Smooth muscle cell (in vitro differentiated cells): Measurements from ENCODE around the gene CCN5. TPM values are rescaled to one million over a fixed set of nuclear protein-coding genes. Genes with fewer than 3 reads are reported as not detected.

ENCODE experiments used
- DNase-seq: peaks from one replicate; lab custom pipeline; 2025; ENCODE audit not compliant: unreplicated experiment; lab: John Stamatoyannopoulos, UW
- H2AFZ ChIP-seq: fragments of 200-600 bp; sonication (generic); 2 replicates; pipeline ENCODE4 v1.6.0; 2016; ENCODE audit warnings: antibody characterized with exemption, low read depth, mild to moderate bottlenecking
- H3F3A ChIP-seq: fragments of 200-600 bp; sonication (generic); 2 replicates; pipeline ENCODE4 v1.6.0; 2017; ENCODE audit warnings: antibody characterized with exemption, low read depth
- H3K27ac ChIP-seq: fragments of 200-600 bp; sonication (generic); 2 replicates; pipeline ENCODE4 v1.5.1; 2016; ENCODE audit warnings: low read depth, mild to moderate bottlenecking
- H3K27me3 ChIP-seq: fragments of 200-600 bp; sonication (generic); 2 replicates; pipeline ENCODE4 v1.6.1; 2016; ENCODE audit warnings: low read depth, mild to moderate bottlenecking
- H3K36me3 ChIP-seq: fragments of 200-600 bp; sonication (generic); 2 replicates; pipeline ENCODE4 v1.5.1; 2016; ENCODE audit warnings: low read depth
- H3K4me1 ChIP-seq: fragments of 200-600 bp; sonication (generic); 2 replicates; pipeline ENCODE4 v1.5.1; 2016; ENCODE audit warnings: low read depth
- H3K4me2 ChIP-seq: fragments of 200-600 bp; sonication (generic); 2 replicates; pipeline ENCODE4 v1.6.0; 2016; ENCODE audit warnings: mild to moderate bottlenecking
- H3K4me3 ChIP-seq: fragments of 200-600 bp; sonication (generic); 2 replicates; pipeline ENCODE4 v1.5.1; 2016; ENCODE audit warnings: mild to moderate bottlenecking
- H3K79me2 ChIP-seq: fragments of 200-600 bp; sonication (generic); 2 replicates; pipeline ENCODE4 v1.6.0; 2016; ENCODE audit warnings: low read depth, mild to moderate bottlenecking
- H3K9ac ChIP-seq: fragments of 200-600 bp; sonication (generic); 2 replicates; pipeline ENCODE4 v1.6.0; 2016; ENCODE audit warnings: low read depth
- H3K9me3 ChIP-seq: fragments of 200-600 bp; sonication (generic); replicated peaks from 2 replicates; pipeline ENCODE4 v1.5.1; 2016; ENCODE audit warnings: low read depth
- H4K20me1 ChIP-seq: fragments of 200-600 bp; sonication (generic); 2 replicates; pipeline ENCODE4 v1.6.0; 2016; ENCODE audit warnings: low read depth
- WGBS: methylation state at CpG from one replicate; pipeline ENCODE4 v1.1.7; 2016; ENCODE audit warnings: low lambda C conversion rate; 5-methylcytosine and 5-hydroxymethylcytosine counted together
- polyA plus RNA-seq: library from polyadenylated mRNA; unstranded; fragments of >200 nt; fragmentation: Nextera tagmentation; extraction: Ambion mirVana; gene quantifications from 2 replicates; pipeline ENCODE4 v1.2.1, GENCODE V29; 2016
- total RNA-seq: library from RNA; depleted of rRNA; stranded (reverse); fragments of >200 nt; gene quantifications from 2 replicates; pipeline ENCODE4 v1.2.3, GENCODE V29; 2014
- TF ChIP-seq, protein P1 (sequence below): fragments of 200-600 bp; sonication (generic); IDR thresholded peaks from 2 replicates; pipeline ENCODE4 v1.5.1; 2017; ENCODE audit warnings: borderline replicate concordance, mild to moderate bottlenecking, antibody characterized with exemption; ENCODE audit not compliant: insufficient read depth, poor library complexity, severe bottlenecking

CCN5 gene
- total and polyA plus RNA-seq, 2 experiments from 2014 or later: not detected

DNA sequence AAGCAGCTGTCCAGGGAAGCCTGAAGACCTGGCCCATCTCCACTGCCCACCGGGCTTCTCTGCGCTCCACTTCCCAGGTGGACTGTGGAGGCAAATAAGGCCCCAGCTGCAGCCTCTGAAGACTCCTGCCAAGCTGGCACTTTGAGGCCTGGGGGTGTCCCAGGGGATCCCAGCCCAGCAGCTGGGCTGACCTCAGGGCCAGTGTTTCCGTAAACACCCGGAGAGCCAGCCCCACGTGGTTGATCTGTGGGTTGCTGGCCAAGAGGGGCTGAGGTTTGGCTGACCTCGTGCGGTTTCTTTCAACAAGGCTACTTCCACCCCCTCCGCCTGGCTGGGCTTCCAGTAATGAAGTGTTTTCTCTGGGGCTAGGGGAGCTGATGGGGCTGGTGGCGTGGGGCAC lies 12.4 kb upstream of the CCN5 start:
- WGBS: 56% methylated on average over 8 of the region's 9 CpGs
- Histone ChIP-seq H3K27me3 (no peaks in the 10 kb centered on the region), H3F3A (peaks cover 3% of the 10 kb centered on the region), H3K4me2 (no peak overlapping the region), H3K9ac (peak overlapping the region; percentile 22), H3K4me3 (no peak overlapping the region), H3K4me1 (peaks cover 7% of the 10 kb centered on the region), H4K20me1 (no peaks in the 10 kb centered on the region), H3K36me3 (no peaks in the 10 kb centered on the region), H3K9me3 (no peaks in the 10 kb centered on the region), H2AFZ (no peak overlapping the region), H3K79me2 (no peaks in the 10 kb centered on the region), H3K27ac (no peak overlapping the region)
- no peak for DNase-seq
- TF ChIP-seq, protein P1, sequence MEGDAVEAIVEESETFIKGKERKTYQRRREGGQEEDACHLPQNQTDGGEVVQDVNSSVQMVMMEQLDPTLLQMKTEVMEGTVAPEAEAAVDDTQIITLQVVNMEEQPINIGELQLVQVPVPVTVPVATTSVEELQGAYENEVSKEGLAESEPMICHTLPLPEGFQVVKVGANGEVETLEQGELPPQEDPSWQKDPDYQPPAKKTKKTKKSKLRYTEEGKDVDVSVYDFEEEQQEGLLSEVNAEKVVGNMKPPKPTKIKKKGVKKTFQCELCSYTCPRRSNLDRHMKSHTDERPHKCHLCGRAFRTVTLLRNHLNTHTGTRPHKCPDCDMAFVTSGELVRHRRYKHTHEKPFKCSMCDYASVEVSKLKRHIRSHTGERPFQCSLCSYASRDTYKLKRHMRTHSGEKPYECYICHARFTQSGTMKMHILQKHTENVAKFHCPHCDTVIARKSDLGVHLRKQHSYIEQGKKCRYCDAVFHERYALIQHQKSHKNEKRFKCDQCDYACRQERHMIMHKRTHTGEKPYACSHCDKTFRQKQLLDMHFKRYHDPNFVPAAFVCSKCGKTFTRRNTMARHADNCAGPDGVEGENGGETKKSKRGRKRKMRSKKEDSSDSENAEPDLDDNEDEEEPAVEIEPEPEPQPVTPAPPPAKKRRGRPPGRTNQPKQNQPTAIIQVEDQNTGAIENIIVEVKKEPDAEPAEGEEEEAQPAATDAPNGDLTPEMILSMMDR: no peak

DNA sequence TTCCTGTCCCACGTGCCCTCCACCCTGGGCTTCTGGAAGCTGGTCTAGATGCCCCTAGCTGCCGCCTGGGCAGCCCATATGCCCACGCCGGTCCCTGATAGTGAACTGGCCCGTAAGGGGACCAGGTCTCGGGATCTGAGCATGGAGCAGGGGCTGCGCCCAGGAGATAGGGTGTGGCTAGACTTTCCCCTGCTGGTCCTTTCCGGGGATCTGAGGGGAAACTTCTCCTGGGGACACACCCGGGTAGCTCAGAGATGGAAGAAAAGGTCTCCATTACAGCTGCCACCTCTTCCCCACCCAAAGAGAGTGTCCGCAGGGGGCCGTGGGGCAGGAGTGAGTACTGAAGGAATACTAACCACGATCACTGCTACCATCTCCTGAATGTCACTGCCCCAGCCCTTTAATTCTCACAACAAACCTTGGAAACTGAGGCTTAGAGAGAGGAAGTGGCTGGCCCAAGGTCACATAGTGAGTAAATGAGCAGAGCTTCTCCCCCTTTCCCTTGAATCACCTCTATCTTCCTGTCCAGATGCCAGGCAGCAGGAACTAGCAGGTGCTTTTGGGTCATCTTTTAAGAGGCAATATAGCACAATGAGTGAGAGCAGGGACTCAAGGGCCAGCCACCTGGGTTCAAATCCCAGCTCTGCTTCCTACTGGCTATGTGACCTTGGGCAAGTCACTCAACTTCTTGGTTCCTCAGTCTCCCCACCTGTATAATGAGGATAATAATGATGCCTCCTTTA lies 11.8 kb upstream of the CCN5 start:
- WGBS: 96% methylated on average over 11 of the region's 12 CpGs
- DNase-seq: no peak
- TF ChIP-seq, protein P1: no peak
- no peaks in the 10 kb centered on the region for H3K9me3 ChIP-seq
- H2AFZ ChIP-seq: no peak overlapping the region
- no peak overlapping the region for H3K4me3 ChIP-seq
- H3K27ac ChIP-seq: no peak overlapping the region
- H3K27me3 ChIP-seq: no peaks in the 10 kb centered on the region
- H4K20me1 ChIP-seq: no peaks in the 10 kb centered on the region
- H3K36me3 ChIP-seq: no peaks in the 10 kb centered on the region
- peaks cover 7% of the 10 kb centered on the region for H3K4me1 ChIP-seq
- H3F3A ChIP-seq: peaks cover 3% of the 10 kb centered on the region
- H3K9ac ChIP-seq: no peak overlapping the region
- no peak overlapping the region for H3K4me2 ChIP-seq
- H3K79me2 ChIP-seq: no peaks in the 10 kb centered on the region

DNA sequence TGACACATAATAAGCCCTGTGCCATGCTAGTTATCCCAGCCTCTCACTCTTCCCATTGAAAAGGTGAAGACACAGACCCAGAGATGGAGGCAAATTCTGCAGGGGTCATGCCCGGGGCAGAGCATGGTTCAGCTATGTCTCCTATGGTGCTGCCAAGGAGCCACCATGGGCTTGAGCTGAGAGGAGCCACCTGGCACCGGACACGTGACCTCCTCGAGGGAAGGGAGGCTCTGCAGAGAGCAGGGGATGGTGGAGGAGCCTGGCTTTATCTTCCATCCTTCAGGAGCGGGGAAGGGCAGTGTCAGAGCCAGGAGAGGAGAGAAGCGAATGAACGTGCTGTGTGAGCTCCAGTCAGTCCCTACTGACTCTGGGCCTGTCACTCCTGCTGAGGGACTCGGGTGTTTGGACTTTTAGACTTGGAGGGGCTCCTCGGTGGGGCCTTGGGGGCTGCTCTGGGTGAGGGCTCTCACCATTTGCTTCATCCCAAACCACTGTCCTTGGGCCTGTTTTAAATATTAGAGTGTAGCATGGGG lies 11.1 kb upstream of the CCN5 start:
- no peak overlapping the region for H3K4me3 ChIP-seq
- H3K9me3 ChIP-seq: no peaks in the 10 kb centered on the region
- H4K20me1 ChIP-seq: no peaks in the 10 kb centered on the region
- TF ChIP-seq, protein P1: no peak
- WGBS: 89% methylated on average over 9 of the region's 9 CpGs
- no peaks in the 10 kb centered on the region for H3K36me3 ChIP-seq
- H2AFZ ChIP-seq: no peak overlapping the region
- H3K4me1 ChIP-seq: peaks cover 7% of the 10 kb centered on the region
- no peak for DNase-seq
- H3K4me2 ChIP-seq: no peak overlapping the region
- H3K27ac ChIP-seq: no peak overlapping the region
- no peaks in the 10 kb centered on the region for H3K79me2 ChIP-seq
- no peak overlapping the region for H3K9ac ChIP-seq
- peaks cover 3% of the 10 kb centered on the region for H3F3A ChIP-seq
- no peaks in the 10 kb centered on the region for H3K27me3 ChIP-seq
